ENCODE data around the gene PALD1. TPM values are rescaled to one million over a fixed set of nuclear protein-coding genes. Genes with fewer than 3 reads are reported as not detected.

The PALD1 gene
- total RNA-seq (10 to 100 TPM; 13.9 to 33.8 (median 18.8) TPM), polyA plus RNA-seq (1 to 10 TPM; 1.8 to 6.2 (median 1.8) TPM)

DNA sequence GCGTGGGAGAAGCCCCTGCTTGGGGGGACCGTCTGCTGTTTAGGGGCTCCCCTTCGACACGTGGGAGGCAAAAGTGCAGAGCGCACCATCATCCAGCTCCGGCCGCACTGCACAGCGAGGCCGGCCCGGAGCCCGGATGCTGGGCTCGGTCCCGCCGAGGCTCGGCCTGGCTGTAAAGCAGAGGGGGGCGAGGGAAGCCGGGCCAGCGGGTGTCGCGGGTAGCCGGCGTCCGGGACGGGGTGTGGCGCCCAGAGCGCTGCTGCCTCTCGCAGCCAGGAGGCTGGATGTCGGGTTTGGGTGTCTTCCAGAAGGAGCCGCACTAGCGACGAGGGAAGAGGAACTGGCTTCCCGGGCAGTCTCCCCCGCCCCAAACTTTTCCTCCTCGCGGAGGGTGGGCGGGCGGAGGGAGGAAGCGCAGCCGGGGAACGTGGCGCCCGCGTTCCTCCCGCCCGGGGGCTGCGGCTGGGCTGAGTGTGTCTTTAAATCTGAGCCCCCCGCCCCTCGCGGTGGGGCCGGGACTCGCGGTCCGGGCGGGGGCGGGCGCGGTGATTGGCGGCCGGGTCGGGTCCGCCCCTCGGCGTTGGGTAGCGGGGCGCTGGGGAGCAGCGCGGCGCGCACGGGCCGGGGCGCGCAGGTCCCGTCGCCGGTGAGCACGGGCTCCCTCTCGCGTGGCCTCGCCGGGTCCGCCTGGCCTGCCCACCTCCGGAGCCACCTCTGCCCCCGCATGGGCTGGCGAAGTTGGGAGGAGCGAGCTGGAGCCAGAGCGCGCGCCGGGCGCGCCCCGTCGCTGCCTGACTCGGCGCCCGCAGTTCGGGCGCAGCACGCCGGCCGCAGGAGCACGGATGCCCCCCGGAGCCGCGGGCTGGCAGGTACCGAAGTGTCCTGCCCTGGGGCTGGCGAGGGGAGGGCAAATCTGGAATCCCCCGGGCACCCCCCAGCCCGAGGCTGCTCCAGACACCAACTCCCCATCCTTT lies at the start of gene PALD1:
PALD1 (plus strand) TSS at position 577 of the 974 bp plus-strand sequence. CDS start 47,185 bp downstream, outside the sequence.
- WGBS, 2 donors = 1 to 2% methylated on average over 110 of the region's 110 CpGs
- Histone ChIP-seq H3K27me3 (no peaks in the 10 kb centered on the region), H3K27ac (peak within 1 kb of the TSS; percentile 77 to 90 (median 81)), H3K36me3 (no peaks in the 10 kb centered on the region), H3K4me3 (peak within 1 kb of the TSS; percentile 57 to 81 (median 75)), H3K4me1 (peaks cover 0 to 61% (median 54%) of the 10 kb centered on the region in 4 donors), H3K9me3 (no peaks in the 10 kb centered on the region)
- DNase-seq = peak; percentile 91
- intact Hi-C loops (cut with DNase I) = loop anchor here (2.0 kb wide), 1 partner anchor 30 kb away; no protein-coding TSS in a partner anchor
- peak in 1 of 2 donors; percentile 20 for TF ChIP-seq POLR2A (IDR thresholded peaks at IDR 0.05)
- TF ChIP-seq, protein P1, sequence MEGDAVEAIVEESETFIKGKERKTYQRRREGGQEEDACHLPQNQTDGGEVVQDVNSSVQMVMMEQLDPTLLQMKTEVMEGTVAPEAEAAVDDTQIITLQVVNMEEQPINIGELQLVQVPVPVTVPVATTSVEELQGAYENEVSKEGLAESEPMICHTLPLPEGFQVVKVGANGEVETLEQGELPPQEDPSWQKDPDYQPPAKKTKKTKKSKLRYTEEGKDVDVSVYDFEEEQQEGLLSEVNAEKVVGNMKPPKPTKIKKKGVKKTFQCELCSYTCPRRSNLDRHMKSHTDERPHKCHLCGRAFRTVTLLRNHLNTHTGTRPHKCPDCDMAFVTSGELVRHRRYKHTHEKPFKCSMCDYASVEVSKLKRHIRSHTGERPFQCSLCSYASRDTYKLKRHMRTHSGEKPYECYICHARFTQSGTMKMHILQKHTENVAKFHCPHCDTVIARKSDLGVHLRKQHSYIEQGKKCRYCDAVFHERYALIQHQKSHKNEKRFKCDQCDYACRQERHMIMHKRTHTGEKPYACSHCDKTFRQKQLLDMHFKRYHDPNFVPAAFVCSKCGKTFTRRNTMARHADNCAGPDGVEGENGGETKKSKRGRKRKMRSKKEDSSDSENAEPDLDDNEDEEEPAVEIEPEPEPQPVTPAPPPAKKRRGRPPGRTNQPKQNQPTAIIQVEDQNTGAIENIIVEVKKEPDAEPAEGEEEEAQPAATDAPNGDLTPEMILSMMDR (IDR thresholded peaks at IDR 0.05) = peak; percentile 22 to 44 (median 24)
- peak in 2 of 4 donors; percentile 18 to 65 for TF ChIP-seq POLR2AphosphoS5 (IDR thresholded peaks at IDR 0.05)
- TF ChIP-seq EP300 (IDR thresholded peaks at IDR 0.05) = no peak

DNA sequence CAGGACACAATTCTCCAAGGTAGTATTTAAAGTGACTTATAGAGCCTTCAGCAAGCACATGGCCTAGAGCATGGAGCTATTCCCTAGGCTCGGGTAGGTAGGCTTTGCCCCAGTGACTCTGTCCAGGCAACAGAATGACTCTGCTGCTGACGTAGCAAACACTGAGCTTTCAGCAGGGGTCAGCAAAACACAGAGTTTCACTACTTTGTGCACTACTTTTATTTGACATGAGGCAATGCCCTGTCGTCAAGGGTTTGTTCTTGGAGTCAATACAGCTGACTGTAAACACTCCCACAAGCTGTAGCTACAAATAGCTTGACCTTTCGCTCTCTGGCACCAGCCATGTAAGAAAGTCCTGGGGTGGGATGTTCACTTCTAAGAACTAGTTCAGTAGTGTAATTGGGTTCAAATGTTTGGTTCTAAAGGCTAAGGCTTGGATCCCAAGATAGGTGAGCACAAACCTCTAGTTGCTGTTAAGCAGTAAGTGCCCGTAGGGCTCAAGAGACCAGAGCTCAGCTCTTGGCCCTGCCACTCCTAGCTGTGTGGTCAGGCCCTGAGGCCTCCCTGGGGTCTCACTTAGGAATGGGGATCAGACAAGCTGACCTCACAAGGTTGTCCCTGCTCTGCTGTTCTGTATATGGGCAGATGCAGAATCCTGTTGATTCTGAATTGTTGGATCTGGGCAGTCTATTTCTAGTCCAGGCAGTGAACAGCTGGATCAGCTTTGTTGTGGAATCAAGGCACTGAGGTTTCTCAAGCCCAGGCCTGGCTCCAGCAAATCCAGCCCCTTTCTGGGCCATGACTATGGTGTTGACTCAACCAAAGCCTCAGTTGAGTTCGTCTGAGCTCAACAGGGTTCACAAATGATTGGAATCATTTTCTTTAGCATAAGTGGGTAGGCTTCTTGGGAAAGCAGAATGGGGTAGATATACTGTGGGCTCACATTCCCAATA lies 47.8 kb upstream of the PALD1 start:
- no peaks in the 10 kb centered on the region for H3K9me3 ChIP-seq
- peak; percentile 92 for DNase-seq
- H3K4me3 ChIP-seq = no peak overlapping the region
- WGBS, 2 donors = 39 to 53% methylated on average over 6 of the region's 6 CpGs
- H3K27ac ChIP-seq = peak overlapping the region; percentile 79 to 85 (median 80)
- peak; percentile 62 to 91 (median 84) for TF ChIP-seq EP300 (IDR thresholded peaks at IDR 0.05)
- peak; percentile 78 to 86 (median 82) for TF ChIP-seq POLR2AphosphoS5 (IDR thresholded peaks at IDR 0.05)
- no peak for TF ChIP-seq POLR2A (IDR thresholded peaks at IDR 0.05)
- TF ChIP-seq, protein P1 (IDR thresholded peaks at IDR 0.05) = peak in 1 of 4 experiments; percentile 22
- peaks cover 0 to 63% (median 54%) of the 10 kb centered on the region in 4 donors for H3K4me1 ChIP-seq
- peaks cover 2 to 44% (median 17%) of the 10 kb centered on the region in 4 donors for H3K36me3 ChIP-seq
- intact Hi-C loops (cut with DNase I) = no loop called here
- H3K27me3 ChIP-seq = no peaks in the 10 kb centered on the region

DNA sequence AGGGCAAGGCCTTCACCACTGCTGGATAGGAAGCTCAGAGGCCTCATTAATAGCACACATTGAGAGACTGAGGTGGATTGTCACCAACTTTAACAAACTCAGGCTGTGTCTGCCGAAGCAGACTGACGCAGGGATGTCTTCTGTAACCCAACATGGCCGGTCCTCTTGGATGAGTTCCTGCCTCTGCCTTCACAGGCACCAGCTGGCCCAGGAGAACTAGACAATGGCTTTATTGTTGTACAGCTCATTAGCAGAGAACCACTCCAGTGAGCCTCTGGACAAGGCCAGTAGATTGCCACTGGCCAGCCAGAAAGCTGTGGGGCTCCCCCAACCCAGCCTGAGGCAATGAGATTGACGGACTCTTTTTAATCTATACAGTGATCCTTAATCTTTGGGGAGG lies 46.5 kb upstream of the PALD1 start:
- H3K27ac ChIP-seq = peak overlapping the region; percentile 79 to 85 (median 80)

More for the DNA sequence above, 46.5 kb upstream of the PALD1 start:
- H3K4me3 ChIP-seq = no peak overlapping the region
- no peak for TF ChIP-seq POLR2A (IDR thresholded peaks at IDR 0.05)
- TF ChIP-seq, protein P1 (IDR thresholded peaks at IDR 0.05) = no peak
- TF ChIP-seq EP300 (IDR thresholded peaks at IDR 0.05) = no peak
- TF ChIP-seq POLR2AphosphoS5 (IDR thresholded peaks at IDR 0.05) = peak in 1 of 4 donors; percentile 19
- H3K27me3 ChIP-seq = no peaks in the 10 kb centered on the region
- H3K4me1 ChIP-seq = peaks cover 0 to 50% (median 46%) of the 10 kb centered on the region in 4 donors
- 39 to 59% methylated on average over 4 of the region's 4 CpGs for WGBS, 2 donors
- DNase-seq = peak; percentile 61
- intact Hi-C loops (cut with DNase I) = no loop called here
- peaks cover 0 to 31% (median 15%) of the 10 kb centered on the region in 4 donors for H3K36me3 ChIP-seq
- H3K9me3 ChIP-seq = no peaks in the 10 kb centered on the region

Measured in sigmoid colon (tissue), 7 donors.